HUES64 (cell line): Measurements from ENCODE around the gene SLC7A14.

Experiments
- H3K27ac ChIP-seq: 2 replicates; pipeline ENCODE4 v1.7.0; 2013; ENCODE audit warnings: low read depth, low read length, inconsistent platforms
- H3K27me3 ChIP-seq: 2 replicates; pipeline ENCODE4 v1.6.1; 2013; ENCODE audit warnings: mild to moderate bottlenecking, low read length; ENCODE audit not compliant: insufficient read depth
- H3K36me3 ChIP-seq: 2 replicates; pipeline ENCODE4 v1.6.1; 2013; ENCODE audit warnings: mild to moderate bottlenecking, low read length; ENCODE audit not compliant: insufficient read depth
- H3K4me1 ChIP-seq: 2 replicates; pipeline ENCODE4 v1.6.1; 2013; ENCODE audit warnings: mild to moderate bottlenecking, low read length, moderate library complexity; ENCODE audit not compliant: insufficient read depth
- H3K4me3 ChIP-seq: 2 replicates; pipeline ENCODE4 v1.5.1; 2013; ENCODE audit warnings: mild to moderate bottlenecking, low read length, moderate library complexity
- H3K9ac ChIP-seq: 2 replicates; pipeline ENCODE4 v1.6.1; 2013; ENCODE audit warnings: mild to moderate bottlenecking, low read depth, low read length
- H3K9me3 ChIP-seq: 2 replicates; pipeline ENCODE4 v1.6.1; 2013; ENCODE audit warnings: low read depth, low read length; ENCODE audit not compliant: insufficient read depth
- WGBS: fragments of 150-250, 120-280 bp; methylation state at CpG from one replicate; pipeline ENCODE4 v1.1.7; 2013; ENCODE audit warnings: missing lambda C conversion rate; 5-methylcytosine and 5-hydroxymethylcytosine counted together

The SLC7A14 gene

GRCh38 chr3:170425491-170426239 lies 160.2 kb downstream of the SLC7A14 start:
- WGBS: 53% methylated on average over 11 of the region's 11 CpGs
- Histone ChIP-seq H3K27me3 (peaks cover 6% of the 10 kb centered on the region), H3K9me3 (no peaks in the 10 kb centered on the region), H3K36me3 (no peaks in the 10 kb centered on the region), H3K4me1 (peaks cover 8% of the 10 kb centered on the region; the same call in 1 of the 2 replicates), H3K9ac (no peak overlapping the region), H3K4me3 (no peak overlapping the region), H3K27ac (peak overlapping the region; percentile 7; the same call in 1 of the 2 replicates)

GRCh38 chr3:170424879-170425278 lies 161.0 kb downstream of the SLC7A14 start:
- H3K36me3 ChIP-seq: no peaks in the 10 kb centered on the region
- H3K9ac ChIP-seq: no peak overlapping the region
- 77% methylated on average over 7 of the region's 8 CpGs for WGBS
- no peak overlapping the region for H3K27ac ChIP-seq
- H3K4me1 ChIP-seq: peaks cover 7% of the 10 kb centered on the region
- H3K27me3 ChIP-seq: peaks cover 14% of the 10 kb centered on the region
- H3K9me3 ChIP-seq: no peaks in the 10 kb centered on the region
- H3K4me3 ChIP-seq: no peak overlapping the region

DNA sequence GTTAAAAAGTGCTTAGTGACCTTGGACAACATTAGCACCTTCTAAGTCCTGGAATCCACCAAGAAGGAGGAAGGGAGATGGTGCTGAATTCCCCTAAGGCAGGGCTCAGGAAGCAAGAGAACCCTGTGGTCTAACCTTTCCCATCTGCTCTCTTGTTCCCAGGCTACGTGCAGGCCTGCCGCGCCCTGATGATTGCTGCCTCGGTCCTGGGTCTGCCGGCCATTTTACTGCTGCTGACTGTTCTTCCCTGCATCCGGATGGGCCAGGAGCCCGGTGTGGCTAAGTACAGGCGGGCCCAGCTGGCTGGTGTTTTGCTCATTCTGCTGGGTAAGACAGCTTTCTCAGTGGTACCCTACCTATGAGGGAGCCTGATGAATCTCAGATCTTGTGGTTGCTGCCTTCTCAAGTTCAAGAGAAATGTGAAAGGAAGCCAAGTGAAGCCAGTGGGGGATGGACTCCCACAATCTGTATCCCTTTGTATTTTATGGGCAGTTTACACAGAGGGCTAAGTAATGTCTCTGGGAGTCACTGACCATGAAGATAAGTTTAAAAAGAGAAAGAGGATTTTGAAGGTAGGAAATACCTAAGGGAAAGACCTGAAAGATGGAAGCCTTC lies 162.8 kb downstream of the SLC7A14 start:
- H3K9me3 ChIP-seq: no peaks in the 10 kb centered on the region
- 93% methylated on average over 8 of the region's 8 CpGs for WGBS
- H3K4me3 ChIP-seq: no peak overlapping the region
- H3K4me1 ChIP-seq: peaks cover 6% of the 10 kb centered on the region
- no peaks in the 10 kb centered on the region for H3K36me3 ChIP-seq
- H3K27ac ChIP-seq: no peak overlapping the region
- H3K9ac ChIP-seq: no peak overlapping the region
- H3K27me3 ChIP-seq: peaks cover 32% of the 10 kb centered on the region

DNA sequence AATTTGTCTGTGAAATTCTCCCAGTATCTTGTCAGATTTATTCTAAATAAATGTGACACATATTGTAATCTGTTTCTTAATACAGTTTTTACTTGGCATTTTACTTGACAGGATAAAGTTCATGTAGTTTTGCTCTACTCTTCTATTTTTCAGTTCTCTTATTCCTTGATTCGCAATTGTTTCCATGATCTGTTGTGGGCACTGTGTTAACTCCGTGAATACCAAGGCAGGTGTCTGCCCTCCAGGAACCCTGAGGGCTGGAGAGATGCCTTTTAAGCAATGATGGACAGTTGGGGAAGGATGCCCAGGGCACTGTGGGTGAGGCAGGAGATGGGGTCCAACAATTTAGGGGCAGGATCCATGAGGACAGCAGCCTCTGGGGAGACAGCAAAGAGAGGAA lies 164.1 kb downstream of the SLC7A14 start:
- Histone ChIP-seq H3K4me3 (no peak overlapping the region), H3K27ac (no peak overlapping the region), H3K9ac (no peak overlapping the region), H3K4me1 (peaks cover 6% of the 10 kb centered on the region), H3K9me3 (no peaks in the 10 kb centered on the region), H3K27me3 (peaks cover 45% of the 10 kb centered on the region), H3K36me3 (no peaks in the 10 kb centered on the region)
- WGBS: 93% methylated on average over 2 of the region's 2 CpGs

- Histone ChIP-seq H3K27ac (no peak overlapping the region), H3K9ac (no peak overlapping the region), H3K9me3 (no peaks in the 10 kb centered on the region), H3K36me3 (no peaks in the 10 kb centered on the region), H3K4me3 (no peak overlapping the region), H3K4me1 (peaks cover 6% of the 10 kb centered on the region), H3K27me3 (peaks cover 46% of the 10 kb centered on the region)
- 79% methylated on average over 10 of the region's 12 CpGs for WGBS
Measured at GRCh38 chr3:170421111-170421641, 164.7 kb downstream of the SLC7A14 start.

- H3K4me3 ChIP-seq: peak overlapping the region; percentile 55
- H3K27ac ChIP-seq: no peak overlapping the region
- peaks cover 46% of the 10 kb centered on the region for H3K27me3 ChIP-seq
- peaks cover 6% of the 10 kb centered on the region for H3K4me1 ChIP-seq
- no peaks in the 10 kb centered on the region for H3K9me3 ChIP-seq
- no peaks in the 10 kb centered on the region for H3K36me3 ChIP-seq
- WGBS: 86% methylated on average over 17 of the region's 17 CpGs
- H3K9ac ChIP-seq: no peak overlapping the region
Measured at GRCh38 chr3:170420307-170420821, 165.5 kb downstream of the SLC7A14 start.

DNA sequence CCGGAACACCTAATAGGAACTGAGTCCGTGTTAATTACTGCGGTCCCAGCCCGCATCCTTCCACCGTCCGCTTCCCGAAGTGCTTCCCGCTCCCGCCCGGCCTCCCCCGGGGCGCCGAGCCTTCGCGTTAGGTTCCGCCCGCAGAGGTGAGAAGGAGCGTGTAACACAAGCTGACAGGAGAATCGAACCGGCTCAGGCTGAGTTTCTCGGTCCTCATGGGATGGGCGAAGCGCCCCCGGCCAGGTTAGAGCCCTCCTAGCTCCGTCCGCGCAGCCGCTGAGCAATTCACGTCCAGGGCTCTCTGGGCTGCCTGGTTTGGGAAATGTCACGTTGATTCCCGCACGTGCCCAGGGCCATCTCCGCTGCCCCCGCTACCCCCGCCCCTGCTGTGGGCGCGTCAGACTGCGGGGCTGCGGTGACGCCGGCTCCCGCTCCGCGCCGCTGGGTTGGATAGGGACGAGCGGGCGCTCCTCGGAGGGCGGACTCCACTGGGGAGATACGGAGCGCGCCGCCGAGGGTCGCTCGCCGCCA lies 166.3 kb downstream of the SLC7A14 start:
- Histone ChIP-seq H3K36me3 (no peaks in the 10 kb centered on the region), H3K27me3 (peaks cover 46% of the 10 kb centered on the region), H3K4me3 (peak overlapping the region; percentile 55), H3K9me3 (no peaks in the 10 kb centered on the region), H3K27ac (no peak overlapping the region), H3K4me1 (peaks cover 6% of the 10 kb centered on the region), H3K9ac (no peak overlapping the region)
- WGBS: 90% methylated on average over 58 of the region's 58 CpGs

DNA sequence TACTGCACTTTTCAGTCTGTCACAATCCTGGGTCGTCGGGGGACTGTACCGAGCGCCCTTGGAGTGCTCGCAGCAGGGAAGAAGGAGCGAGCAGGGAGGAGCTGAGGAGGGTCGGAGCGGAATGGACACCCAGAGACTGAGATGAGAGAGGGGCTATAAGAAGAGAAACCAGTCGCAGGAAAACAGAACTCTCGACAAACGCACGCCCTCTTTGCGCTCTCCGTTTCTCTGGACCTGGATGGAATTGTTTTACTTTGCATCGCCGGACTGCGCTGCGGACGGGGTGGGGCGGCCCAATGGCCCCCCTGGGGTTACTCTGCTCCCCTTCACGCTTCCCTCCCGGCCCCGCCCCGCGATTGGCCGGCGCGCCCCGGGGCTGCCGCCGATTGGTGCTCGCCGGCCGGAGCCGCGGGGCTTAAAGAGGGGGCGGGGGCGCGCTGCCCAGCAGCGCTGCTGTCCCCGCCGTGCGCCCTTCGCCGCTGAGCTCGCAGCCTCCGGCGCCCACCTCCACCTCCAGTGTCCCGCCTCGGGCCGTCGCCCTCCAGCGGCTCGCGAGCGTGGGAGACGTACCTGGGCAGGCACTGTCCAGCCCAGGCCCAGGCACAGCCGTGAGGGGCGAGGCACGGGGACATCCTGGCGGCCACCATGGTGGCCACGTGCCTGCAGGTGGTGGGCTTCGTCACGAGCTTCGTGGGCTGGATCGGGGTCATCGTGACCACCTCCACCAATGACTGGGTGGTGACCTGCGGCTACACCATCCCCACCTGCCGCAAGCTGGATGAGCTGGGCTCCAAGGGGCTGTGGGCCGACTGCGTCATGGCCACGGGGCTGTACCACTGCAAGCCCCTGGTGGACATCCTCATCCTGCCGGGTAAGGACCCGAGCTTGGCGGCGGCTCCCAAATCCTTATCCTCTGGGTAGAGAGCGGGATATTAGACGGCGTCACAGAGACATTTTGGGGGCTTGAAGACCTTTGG lies 167.2 kb downstream of the SLC7A14 start, which contains the start of gene CLDN11:
CLDN11 (plus strand) TSS at position 447 of the 977 bp plus-strand sequence; CDS start at position 646, 199 bp downstream.
- Histone ChIP-seq H3K27me3 (peaks cover 46% of the 10 kb centered on the region), H3K4me3 (peak within 1 kb of the TSS; percentile 55), H3K36me3 (no peaks in the 10 kb centered on the region), H3K9me3 (no peaks in the 10 kb centered on the region), H3K4me1 (peaks cover 6% of the 10 kb centered on the region), H3K9ac (no peak within 1 kb of the TSS), H3K27ac (no peak within 1 kb of the TSS)
- WGBS: 67% methylated on average over 79 of the region's 79 CpGs

GRCh38 chr3:170417090-170417489 lies 168.8 kb downstream of the SLC7A14 start:
- Histone ChIP-seq H3K9ac (no peak overlapping the region), H3K9me3 (no peaks in the 10 kb centered on the region), H3K36me3 (no peaks in the 10 kb centered on the region), H3K4me1 (peaks cover 6% of the 10 kb centered on the region), H3K4me3 (no peak overlapping the region), H3K27me3 (peaks cover 46% of the 10 kb centered on the region), H3K27ac (no peak overlapping the region)
- WGBS: 67% methylated on average over 1 of the region's 1 CpG

DNA sequence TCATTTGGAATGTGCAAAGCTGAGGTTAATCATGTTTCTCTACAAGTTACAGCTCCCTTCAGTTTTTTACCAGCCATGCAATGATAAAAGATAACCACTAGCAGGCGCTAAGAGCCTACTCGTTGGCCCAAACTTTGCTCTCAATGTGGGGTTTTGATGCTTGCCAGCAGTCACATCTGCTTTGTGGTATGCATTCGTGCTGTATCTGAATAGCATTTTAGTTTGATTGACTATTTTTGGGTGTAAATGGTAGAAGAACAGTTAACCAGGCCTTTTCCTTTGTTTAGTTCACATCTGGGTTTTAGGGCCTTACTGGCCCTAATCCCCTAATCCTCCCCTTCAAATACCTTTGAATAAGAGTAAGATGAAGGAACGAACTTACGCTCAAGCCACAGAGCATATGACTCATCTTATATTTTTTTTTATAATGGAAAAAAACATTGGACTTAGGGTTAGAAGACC lies 171.6 kb downstream of the SLC7A14 start:
- Histone ChIP-seq H3K27ac (no peak overlapping the region), H3K9ac (no peak overlapping the region), H3K27me3 (peaks cover 26% of the 10 kb centered on the region), H3K36me3 (no peaks in the 10 kb centered on the region), H3K4me3 (no peak overlapping the region), H3K4me1 (no peaks in the 10 kb centered on the region), H3K9me3 (no peaks in the 10 kb centered on the region)
- 11% methylated on average over 3 of the region's 5 CpGs for WGBS
